8988T (cell line): Measurements from ENCODE around the gene SOCS7.
A peak's percentile ranks its signal among the peaks of the same experiment; 100 is the strongest.

ENCODE experiments used
- DNase-seq: peaks from one replicate; pipeline ENCODE4 v3.0.0; 2011

SOCS7 gene

DNA sequence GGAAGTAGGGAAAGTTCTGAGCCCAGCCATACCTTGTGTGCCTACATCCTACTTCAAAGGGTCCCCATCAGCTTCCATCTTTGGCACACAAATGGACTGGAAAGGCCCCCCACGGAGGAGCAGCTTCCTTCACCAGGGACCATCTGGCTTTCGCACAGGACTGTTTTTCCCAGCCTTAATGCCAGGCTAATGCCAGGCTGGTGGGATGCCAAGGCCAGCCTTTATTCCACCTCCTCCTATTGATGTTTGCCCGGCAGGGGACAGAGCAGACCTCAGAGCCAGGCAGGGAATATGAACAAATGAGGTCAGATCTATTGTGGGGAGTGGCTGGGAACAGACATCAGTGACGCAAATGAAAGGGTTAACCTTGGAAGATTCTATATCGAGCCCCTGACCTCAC, 13.6 kb upstream of the SOCS7 start:
- no peak for DNase-seq

DNA sequence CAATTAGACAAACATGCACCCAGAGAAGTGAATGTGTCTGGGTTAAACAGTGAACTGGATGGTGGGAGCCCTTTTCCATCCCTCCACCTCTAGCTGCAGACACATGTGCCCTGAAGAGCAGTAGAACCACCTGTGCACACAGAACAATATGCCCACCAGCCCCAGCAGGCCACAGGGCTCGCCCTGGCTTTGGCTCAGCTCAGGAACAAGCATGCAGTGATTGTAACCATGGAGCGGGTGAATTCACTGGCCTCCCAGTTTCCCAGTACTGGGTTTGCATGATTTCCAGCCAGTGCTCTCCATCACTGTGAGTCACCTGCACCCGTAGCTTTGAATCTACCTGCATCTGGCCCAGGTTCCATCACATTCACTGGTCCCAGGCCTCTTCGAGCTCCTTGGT, 13.1 kb upstream of the SOCS7 start:
- DNase-seq: no peak

DNA sequence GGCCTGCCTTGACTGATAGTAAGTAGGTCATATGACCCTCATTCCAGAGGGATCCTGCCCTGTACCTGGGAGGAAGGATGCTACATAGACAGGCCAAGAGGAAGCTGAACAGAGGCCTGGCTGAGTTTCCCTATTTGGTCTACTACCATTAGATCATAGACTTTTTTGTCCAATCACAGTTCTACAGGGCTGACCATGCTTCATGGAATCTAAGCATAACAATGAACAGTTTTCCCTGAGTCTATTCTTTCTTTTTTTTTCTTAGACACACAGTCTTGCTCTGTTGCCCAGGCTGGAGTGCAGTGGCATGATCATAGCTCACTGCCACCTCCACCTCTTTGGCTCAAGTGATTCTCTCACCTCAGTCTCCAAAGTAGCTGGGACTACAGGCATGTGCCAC, 11.8 kb upstream of the SOCS7 start:
- DNase-seq: no peak

DNA sequence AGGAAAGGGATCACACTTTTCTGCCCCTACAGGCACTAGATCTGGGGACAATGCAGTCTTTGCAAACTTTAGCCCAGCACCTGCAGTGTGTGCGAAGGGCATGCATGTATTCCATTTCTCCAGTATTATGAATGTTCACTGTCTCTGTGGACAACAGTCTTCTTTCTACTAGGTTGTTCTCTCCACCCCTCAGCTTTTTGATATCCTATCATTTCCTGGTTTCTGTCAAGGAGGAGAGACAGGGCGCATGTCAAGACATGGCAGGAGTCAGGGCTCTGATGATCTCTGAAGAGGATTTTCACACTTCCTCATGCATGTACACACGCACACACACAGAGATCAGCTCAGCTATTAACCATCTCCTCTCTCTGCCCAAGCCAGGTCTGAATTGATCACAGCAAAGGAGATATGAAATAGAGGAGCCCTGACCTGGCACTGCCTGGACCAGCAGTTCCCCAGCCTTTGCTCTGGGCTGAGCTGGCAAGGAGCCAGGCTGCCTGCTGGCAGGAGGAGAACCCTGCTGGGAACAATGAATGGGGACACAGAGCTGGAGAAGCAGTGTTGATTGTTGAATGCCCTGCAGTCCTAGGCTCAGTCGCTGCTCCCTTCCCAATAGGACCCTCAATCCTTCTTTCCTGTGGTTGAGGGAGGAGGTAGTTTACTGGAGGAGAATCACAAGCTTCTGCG, 10.5 kb upstream of the SOCS7 start:
- DNase-seq: no peak

DNA sequence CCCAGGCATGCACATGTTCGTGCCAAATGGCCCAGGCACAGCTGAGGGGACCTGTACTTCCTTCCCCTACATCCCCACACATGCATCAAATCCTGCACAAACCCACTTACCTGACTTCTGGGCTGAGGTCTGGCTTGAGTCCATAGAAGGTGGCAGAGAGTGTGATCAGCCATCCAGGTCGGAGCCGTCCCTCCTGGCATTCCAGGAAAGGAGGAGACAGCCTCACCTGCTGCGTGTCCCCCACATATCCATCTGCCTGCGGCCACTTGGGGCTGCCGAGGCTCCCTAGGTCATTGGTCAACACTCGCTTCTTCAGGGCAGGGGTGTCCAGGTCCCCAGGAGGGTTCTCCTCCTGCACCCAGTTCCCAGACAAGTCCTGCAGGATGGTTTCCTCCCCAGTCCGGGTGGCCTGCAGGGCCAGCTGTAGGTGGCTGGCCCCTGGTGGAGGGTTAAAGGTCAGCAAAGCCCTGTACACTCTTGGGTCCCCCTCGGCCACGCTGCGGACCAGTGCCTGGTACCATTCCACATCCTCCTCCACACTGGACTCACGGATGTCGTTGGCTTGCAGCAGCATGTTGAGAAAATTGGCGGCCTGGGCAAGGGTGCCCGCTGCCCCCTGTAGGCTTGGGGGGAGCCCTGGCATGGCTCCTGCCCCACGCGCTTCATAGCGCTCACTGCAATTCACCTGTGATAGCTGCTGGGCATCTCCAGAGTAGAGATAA, 8.6 kb upstream of the SOCS7 start:
- DNase-seq: no peak

DNA sequence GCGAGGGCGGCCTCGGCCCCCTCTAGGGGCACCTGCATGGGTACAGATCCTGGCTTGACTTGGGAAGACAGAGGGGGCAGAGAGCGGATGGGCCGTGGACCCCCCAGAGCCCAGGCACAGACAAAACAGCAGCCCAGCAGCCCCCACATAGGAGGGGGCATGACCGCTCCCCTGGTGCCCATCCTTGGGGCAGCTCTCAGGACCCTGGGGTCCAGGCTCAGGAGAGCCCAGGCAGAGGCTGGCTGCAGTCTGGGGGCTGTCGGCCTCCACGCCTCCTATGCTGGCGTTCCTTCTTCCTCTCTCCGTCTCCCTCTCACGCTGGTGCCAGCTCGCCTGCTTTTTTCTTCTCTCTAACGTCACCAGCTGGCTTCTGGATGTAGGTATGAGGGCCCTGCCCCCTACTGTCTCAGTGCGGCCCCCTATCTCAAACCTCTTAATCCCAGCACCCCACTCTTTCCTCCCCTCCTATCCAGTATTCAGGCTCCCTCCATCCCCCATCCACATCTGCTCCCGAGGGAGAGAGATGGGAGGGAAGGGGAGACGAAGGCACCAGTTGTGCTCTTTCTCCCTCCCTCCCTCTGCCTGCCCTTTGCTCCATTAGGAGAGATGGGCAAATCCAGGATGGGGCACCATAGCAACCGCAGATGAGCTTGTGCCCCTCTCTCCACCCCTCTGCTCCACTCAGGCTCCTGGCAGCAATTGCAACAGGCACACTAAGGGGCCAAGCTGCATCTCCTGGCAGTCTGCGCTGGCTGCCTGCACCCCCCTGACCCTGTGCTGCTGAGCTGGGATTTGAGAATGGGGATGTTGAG, 7.8 kb upstream of the SOCS7 start, which contains the start of gene GPR179:
TSS of gene GPR179 (minus strand) at position 349 of the 812 bp plus-strand sequence. CDS start at position 182, 167 bp downstream.
- no peak for DNase-seq

DNA sequence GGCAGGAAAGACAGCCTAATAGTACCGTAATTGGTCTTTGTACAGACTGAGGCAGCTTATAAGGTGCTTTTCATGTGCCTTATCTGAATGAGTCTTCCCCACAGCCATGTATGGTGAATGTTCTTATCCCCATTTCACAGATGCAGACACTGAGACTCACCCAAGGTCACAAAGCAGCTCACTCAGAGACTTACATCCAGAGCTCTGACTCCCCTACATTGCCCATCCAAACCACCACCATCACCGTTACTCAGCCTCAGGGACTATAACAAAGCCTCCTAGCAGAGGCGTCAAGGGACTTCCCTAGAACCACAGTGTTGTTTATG, 7.3 kb upstream of the SOCS7 start:
- no peak for DNase-seq

DNA sequence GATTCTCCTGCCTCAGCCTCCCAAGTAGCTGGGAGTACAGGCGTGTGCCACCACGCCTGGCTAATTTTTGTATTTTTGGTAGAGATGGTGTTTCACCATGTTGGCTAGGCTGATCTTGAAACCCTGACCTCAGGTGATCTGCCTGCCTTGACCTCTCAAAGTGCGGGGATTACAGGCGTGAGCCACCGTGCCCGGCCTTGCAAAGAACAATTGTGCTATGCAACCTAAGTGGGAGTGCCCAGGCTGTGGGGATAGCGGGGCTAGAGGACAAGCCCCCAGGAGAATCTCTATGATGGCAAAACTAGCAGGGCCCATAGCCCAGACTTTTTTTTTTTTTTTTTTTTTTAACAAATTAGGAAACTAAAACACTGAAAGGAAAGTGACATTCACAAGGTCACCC, 5.9 kb upstream of the SOCS7 start:
- no peak for DNase-seq

DNA sequence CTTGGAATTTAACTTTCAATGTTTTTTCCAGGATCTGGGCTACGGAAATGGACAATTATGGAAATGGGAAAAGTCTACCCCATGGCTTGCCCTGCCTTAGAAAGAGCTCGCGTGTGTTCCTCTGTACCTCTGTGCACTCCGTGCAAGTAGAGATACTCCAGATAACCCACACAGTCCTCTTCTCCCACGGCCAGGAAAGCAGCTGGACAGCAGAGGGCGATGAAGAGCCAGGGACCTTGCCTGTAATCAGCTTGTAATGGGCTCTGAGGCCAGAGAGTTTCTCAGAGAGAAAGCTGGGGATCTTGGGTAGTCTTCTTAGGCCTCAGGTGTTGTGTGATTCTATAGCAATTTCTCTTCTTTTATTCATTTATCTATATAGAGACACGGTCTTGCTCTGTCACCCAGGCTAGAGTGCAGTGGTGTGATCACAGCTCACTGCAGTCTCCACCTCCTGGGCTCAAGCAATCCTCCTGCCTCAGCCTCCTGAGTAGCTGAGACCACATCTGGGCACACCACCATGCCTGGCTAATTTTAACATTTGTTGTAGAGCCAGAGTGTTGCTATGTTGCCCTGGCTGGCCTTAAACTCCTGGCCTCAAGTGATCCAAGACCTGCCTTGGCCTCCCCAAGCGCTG, 2.4 kb upstream of the SOCS7 start:
- no peak for DNase-seq

DNA sequence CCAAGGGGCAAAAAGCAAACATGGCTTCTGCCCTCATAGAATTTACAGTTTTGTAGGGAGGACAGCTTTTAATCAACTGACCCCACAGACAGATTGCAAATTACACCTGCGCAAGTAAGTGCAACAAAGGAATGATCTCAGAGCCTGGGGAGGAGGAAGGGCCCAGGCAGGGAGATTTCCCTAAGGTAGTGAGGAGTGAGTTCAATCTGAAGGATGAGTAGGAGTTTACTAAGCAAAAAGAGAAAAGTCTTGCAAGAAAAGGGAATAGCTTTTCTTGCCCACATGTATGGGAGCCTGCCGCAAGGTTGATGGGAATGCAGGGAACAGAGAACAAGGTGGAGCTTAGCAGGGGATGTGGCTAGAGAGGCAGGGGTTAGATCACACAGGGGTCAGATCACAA, 1.6 kb upstream of the SOCS7 start:
- no peak for DNase-seq

DNA sequence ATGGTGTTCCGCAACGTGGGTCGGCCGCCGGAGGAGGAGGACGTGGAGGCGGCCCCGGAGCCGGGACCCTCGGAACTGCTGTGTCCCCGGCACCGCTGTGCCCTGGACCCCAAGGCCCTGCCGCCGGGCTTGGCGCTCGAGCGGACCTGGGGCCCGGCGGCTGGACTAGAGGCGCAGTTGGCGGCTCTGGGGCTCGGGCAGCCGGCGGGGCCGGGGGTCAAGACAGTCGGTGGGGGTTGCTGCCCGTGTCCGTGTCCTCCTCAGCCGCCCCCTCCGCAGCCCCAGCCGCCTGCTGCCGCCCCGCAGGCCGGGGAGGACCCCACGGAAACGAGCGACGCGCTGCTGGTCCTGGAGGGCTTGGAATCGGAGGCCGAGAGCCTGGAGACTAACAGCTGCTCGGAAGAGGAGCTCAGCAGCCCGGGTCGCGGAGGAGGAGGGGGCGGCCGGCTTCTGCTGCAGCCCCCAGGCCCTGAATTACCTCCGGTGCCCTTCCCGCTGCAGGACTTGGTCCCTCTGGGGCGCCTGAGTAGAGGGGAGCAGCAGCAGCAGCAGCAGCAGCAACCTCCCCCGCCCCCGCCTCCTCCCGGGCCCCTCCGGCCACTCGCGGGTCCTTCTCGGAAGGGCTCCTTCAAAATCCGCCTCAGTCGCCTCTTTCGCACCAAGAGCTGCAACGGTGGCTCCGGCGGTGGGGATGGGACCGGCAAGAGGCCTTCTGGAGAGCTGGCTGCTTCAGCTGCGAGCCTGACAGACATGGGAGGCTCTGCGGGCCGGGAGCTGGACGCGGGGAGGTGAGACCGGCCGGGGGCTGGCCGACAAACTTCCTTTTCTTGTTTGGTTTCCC, 821 bp downstream of the SOCS7 start:
- DNase-seq: peak; percentile 23

DNA sequence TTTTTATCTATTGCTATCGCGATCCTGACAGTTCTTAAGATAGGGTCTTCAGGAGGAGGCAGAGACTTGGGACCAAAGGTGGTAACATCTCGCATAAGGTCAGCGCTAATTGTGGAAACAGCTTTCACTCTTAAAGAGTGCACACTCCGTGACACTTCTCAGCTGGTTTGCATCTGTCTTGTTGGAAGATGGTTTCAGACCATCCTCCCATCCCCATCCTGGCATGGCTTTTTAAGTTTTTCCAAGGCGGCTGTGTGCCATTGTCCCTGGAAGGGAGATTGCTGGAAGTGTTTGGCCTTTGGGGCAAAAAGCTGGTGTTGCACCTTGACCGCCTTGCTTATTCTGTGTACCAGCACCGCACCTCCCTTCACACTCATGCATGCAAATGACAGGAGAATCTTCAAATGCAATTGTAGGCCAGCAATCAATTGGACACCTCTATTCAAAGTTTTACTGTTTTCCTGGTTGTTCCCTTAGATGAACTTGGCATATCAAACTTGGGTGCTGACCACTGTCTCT, 1.5 kb downstream of the SOCS7 start:
- no peak for DNase-seq

DNA sequence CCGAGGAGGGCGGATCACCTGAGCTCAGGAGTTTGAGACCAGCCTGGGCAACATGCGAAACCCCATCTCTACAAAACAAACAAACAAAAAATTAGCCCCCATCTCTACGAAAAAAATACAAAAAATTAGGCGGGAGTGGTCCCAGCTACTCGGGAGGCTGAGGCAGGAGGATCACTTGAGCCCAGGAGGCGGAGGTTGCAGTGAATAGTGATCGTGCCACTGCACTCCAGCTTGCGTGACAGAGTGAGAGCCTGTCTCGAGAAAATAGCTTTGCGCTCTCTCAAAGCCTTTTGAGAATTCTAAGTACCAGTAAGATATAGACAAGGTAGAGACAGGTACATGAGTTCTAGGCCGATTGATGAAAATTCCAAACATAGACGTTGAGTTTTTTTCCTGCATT, 2.0 kb downstream of the SOCS7 start:
- DNase-seq: no peak

DNA sequence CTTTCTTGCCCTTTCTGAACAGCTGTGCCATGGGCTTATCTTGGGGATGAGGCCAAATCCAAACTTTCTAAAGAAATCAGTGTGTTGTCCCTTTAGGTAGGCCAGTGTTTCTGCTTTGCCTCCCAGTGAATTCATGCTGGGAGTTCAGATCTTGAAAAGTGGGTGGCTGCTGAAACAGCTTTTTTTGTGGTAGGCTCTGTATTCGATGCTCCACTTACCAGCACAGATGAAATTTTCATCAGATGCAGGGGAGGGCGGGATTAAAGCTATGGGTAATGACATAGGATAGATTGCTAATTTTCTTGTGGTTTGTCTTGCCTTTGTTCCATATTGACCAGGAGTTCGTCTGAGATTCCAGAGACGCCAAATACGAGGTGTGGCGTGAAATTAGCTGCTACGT, 2.8 kb downstream of the SOCS7 start:
- no peak for DNase-seq

DNA sequence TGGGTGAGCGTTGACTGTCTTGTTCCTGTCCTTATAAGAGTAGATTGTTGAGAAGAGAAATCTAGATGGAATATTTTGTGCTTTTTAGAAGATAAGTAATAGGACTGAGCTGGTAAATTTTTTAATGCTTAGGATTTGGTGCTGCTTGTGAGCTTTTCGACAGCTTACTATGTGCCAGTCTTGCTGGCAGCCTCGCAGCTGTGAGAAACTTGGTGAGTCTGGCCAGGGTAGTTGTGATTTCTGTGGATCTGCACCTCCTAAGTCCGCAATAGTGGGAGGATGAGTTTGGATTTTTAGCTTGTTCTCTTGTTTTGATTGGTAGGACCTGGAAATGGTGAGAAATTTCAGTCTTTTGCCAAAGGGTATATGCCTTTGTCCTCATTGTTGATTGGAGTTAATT, 3.6 kb downstream of the SOCS7 start:
- no peak for DNase-seq

DNA sequence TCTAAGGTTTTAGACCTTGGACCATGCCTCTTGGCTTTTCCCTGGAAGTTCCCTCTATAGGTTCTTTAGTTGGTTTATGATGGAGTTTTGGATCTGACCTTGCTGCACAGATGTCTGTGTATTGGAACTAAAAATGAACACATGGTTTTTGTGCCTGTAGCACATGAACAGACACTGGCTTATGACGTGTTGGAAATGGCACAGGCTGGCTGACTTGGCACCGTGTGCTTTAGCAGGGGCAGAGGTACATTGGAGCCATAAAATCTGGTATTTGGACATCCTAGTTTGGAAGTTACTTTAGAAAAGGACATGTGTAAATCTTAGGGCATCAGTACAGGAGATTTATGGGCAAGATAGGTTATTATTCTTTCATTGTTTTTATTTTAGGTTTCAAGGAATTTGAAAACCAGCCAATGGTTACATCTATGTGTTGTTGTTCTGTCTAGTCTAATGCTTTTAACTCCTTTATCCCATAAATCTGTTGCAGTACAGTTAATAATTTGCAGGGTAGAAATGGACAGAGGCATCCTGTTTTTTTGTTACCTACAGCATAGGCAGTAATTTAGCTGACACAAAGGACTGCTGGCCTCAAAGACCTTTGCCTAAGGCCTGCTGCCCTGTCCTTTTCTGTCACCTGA, 6.0 kb downstream of the SOCS7 start:
- no peak for DNase-seq

DNA sequence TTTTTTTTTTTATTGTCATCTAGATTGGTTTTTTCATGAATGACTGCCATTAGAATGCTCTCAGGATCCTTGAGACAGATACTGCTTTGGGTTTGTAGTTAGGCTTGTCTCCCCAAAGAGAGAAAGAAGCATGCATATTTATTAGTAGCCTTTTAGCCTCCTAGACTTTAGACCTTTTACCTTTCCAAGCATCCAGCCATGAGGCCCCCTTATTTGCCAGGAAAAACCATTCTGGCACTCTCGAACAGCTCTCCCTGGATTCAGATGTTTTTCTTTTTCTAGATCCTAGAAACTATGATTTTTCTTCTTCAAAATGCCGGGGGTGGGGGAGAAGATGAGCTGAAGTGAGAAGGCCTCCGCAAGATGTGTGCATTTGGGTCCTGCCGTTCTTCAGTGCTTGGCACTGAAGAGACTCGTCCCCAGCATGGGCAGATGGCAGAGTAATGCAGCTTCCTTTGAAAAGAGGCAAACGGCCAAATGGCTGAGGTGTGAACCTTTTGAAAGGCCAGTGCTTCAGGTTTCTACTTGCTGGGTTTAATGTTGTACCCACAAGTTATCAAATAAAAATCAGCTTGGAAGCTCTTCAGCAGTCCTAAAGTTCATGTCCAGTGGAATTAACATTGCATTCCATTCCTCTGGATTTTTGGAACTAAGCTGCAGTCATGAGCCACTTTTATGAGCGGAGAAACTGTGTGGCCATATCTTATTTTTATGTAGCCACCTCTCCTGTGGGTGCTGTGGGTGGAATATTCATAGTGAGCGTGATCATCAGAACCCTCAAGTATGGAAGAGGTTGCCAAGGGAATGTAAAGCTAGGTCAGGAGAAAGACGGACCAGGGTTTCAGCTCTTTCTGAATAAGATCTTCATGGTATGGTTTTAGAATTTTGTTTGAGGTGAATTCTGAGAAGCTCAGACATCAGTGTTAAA, 7.2 kb downstream of the SOCS7 start:
- no peak for DNase-seq

DNA sequence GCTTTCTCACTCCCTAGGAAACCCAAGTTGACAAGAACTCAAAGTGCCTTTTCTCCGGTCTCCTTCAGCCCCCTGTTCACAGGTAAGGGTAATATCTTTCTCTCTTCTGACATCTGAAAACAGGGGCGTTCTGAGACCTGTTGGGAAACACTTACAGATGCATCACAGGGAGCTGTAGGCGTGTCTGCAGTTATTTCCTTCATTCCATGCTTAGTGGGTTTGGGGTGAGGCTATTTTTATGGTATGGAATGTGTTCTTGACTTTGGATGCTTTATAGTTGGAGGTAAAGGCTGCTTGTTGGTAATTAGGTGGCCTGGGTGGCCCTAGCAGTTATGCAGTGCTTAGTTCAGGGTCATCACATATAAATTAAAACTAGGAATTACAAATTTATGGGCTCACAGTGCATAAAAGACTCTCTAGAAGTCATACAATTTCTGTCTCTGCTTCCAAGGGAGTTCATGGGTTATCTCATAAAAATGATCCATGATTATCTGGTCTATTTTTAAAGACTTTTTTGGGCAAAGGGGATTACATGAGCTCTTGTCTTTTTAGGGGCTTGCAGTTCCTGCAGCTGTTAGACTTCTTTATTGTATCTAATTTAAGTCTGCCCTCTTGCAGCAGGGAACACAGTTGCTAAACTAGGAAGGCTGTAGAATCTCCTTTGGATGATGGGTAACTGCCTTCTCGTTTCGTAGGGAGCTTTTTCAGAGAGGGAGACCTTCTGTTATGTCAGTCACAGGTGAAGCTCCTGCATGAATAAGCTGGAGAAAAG, 10.2 kb downstream of the SOCS7 start:
- DNase-seq: no peak

DNA sequence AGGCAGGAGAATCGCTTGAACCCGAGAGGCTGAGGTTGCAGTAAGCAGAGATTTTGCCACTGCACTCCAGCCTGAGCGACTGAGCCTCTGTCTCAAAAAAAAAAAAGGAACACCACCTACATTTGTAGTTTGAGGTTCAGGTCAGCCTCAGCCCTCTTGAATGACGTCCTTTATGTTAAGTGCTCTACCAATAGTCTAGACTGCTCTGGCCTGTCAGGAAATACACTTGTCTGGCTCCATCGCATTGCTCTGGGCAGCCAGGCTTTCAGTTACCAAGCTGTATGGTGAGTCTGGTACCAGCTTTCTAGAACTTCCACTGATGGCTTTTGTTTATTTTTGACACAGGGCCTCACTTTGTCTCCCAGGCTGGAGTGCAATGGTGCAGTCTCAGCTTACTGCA, 11.4 kb downstream of the SOCS7 start:
- DNase-seq: no peak

DNA sequence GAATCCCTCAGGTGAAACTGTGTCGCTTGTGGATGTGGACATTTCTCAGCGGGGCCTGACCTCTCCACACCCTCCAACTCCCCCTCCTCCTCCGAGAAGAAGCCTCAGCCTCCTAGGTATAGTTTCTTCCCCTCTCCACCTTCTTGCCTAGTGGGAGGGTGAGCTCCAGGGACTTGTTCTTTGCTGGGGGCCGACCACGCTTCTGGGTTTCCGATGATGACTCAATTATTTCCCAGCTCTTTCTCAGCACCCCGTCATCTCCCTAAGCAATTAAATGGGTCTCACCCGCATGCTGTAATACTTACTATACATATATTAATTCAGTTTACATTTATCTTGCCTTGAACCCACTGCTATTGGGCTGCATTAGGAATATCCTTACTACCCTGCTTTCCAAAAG, 13.1 kb downstream of the SOCS7 start:
- no peak for DNase-seq
